Skeletal muscle satellite cell (primary cell): ENCODE data around the gene VPS11.

Source experiments
- H3K27me3 ChIP-seq: 2 replicates; pipeline ENCODE4 v1.7.0; 2013; ENCODE audit warnings: low read length; ENCODE audit not compliant: control insufficient read depth, insufficient read depth
- H3K36me3 ChIP-seq: 2 replicates; pipeline ENCODE4 v1.7.0; 2013; ENCODE audit warnings: mild to moderate bottlenecking, control low read depth, low read length; ENCODE audit not compliant: insufficient read depth
- H3K4me1 ChIP-seq: 2 replicates; pipeline ENCODE4 v1.7.0; 2013; ENCODE audit warnings: low read length; ENCODE audit not compliant: control insufficient read depth, insufficient read depth
- H3K4me2 ChIP-seq: 2 replicates; pipeline ENCODE4 v1.7.0; 2013; ENCODE audit warnings: mild to moderate bottlenecking, low read length
- H3K4me3 ChIP-seq: 2 replicates; pipeline ENCODE4 v1.7.0; 2013; ENCODE audit warnings: low read length
- H3K9ac ChIP-seq: 2 replicates; pipeline ENCODE4 v1.7.0; 2013; ENCODE audit warnings: mild to moderate bottlenecking, low read depth, low read length, moderate library complexity
- H3K9me3 ChIP-seq: replicated peaks from 2 replicates; pipeline ENCODE4 v1.7.0; 2013; ENCODE audit warnings: mild to moderate bottlenecking, control low read depth, low read length

Gene VPS11

DNA sequence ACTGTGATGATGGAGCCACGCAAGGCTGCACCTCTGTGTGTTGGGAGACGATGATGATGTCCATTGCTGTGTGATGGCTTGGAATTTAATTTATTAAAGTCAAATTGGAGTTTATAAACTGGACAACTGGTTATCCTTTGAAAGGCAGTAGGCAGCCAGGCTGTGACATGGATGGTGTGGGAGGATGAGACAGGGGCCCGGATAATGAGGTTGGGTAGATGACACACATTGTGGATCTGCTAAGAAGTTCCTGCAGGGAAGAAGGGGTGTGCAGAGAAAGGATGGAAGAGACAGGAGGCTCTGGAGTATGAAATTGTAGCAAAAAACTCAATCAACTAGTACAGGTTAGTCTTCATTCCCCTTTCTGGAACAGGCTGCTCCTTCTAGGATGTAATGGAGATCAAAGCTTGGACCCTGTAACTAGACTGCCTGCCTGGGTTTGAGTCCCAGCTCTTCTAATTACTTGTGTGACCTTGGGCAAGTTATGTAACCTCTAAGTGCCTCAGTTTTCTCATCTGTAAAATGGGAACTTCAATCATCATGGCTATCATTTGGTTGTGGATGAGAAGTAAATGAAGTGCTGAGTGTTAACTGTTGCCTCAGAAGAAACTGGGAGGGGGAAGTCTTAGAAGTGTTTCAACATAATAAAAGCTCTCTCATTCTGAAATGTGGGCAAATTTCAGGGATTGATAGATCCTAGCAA lies 49.5 kb downstream of the VPS11 start:
- Histone ChIP-seq H3K4me1 (peaks cover 10% of the 10 kb centered on the region), H3K4me3 (no peak overlapping the region), H3K36me3 (peaks cover 15% of the 10 kb centered on the region), H3K4me2 (no peak overlapping the region), H3K9me3 (no peaks in the 10 kb centered on the region), H3K27me3 (no peaks in the 10 kb centered on the region), H3K9ac (no peak overlapping the region)

DNA sequence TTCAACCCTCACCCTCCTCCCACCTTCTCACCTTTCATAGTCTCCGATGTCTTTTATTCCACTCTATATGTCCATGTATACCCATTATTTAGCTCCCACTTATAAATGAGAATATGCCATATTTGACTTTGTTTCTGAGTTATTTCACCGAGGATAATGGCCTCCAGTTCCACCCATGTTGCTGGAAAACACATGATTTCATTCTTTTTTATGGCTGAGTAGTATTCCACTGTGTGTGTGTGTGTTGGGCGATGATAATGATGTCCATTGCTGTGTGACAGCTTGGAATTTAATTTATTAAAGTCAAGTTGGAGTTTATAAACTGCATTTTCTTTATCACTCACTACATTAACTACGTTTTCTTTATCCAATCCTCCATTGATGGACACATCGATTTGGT lies 50.6 kb downstream of the VPS11 start:
- H3K9ac ChIP-seq: no peak overlapping the region
- peaks cover 16% of the 10 kb centered on the region for H3K4me1 ChIP-seq

DNA sequence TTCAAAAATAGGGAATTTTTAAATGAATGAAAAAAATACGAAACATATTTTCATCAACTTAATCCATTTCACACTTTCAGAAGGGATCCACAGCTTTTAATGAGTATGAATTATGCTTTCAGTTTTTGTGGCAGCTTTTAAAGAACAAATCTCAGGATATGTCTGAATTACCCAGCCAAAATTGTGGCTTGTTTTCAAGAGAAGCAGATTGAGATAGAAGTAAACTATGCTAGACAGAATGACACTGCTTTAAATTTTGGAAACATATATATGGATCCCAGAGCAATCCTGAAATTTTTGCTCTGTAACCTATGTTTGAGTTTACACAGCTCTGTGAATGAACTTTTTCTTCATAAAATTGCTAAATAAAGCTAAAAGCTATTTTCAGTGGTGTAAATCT lies 51.3 kb downstream of the VPS11 start:
- Histone ChIP-seq H3K36me3 (peaks cover 5% of the 10 kb centered on the region), H3K27me3 (no peaks in the 10 kb centered on the region), H3K9me3 (no peaks in the 10 kb centered on the region), H3K9ac (no peak overlapping the region), H3K4me3 (no peak overlapping the region), H3K4me1 (peaks cover 16% of the 10 kb centered on the region), H3K4me2 (no peak overlapping the region)

More for the DNA sequence above, 50.6 kb downstream of the VPS11 start:
- H3K4me2 ChIP-seq: no peak overlapping the region
- no peaks in the 10 kb centered on the region for H3K9me3 ChIP-seq
- H3K4me3 ChIP-seq: no peak overlapping the region
- H3K36me3 ChIP-seq: peaks cover 10% of the 10 kb centered on the region
- no peaks in the 10 kb centered on the region for H3K27me3 ChIP-seq

DNA sequence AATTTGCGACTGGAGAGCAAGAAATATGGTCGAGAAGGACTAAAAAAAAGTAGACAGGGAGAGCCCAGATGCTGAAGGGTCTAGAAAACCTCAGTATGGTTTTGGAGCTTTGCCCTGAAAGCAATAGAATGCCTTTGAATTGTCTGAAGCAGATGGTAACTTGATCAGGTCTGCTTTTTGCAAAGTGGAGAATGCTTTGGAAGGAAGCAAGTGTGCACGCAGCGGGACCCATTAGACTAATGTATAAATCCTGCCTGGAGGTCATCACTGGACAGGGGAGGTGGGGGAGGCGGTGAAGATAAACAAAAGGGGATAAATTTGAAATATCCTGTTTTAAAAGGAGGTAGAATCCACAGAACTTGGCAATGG lies 53.0 kb downstream of the VPS11 start:
- H3K36me3 ChIP-seq: peaks cover 6% of the 10 kb centered on the region
- H3K9ac ChIP-seq: peak overlapping the region; percentile 78
- no peaks in the 10 kb centered on the region for H3K9me3 ChIP-seq
- no peaks in the 10 kb centered on the region for H3K27me3 ChIP-seq
- peaks cover 16% of the 10 kb centered on the region for H3K4me1 ChIP-seq
- peak overlapping the region; percentile 89 for H3K4me2 ChIP-seq
- peak overlapping the region; percentile 74 for H3K4me3 ChIP-seq

DNA sequence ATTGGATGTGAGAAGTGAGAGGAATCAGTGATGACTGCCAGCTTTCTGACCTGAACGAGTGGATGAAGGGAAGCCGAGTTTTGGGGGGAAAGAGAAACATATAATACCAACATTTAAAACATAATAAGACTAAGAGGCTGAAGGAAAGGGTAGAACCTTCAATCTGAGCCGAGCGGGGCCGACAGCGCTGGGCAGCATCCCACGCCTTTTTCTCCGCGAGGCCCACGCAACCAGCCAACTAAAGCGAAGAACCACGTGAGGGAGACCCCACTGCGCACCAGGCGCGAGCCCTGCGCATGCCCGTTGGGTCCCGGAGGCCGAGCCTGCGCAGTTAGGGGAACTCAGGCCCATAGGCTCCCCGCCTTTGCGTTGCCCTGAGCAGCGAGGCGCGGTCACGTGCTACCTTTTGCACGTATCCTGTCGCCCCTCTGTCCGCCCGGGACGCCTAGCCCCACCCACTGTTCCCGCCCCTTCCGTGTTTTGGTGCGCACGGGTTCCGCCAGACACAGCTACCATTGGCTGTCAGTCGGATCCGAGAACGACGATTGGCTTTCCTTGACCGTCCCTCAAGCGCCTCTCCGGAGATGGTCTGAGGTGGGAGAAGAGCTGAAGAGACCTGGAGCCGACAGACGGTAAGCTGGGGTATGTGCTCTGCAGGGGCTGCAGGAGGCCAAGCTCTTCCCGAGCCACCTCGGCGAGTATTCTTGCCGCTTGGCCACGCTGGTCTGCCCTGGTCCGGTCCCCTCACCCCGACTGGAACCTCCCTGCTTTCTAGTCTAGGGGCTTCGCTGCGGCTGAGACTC lies 53.6 kb downstream of the VPS11 start, which contains the start of gene HINFP:
TSS of gene HINFP (plus strand) at position 573 of the 803 bp plus-strand sequence. CDS start 5,365 bp downstream, outside the sequence.
- Histone ChIP-seq H3K4me3 (peak within 1 kb of the TSS; percentile 94), H3K4me1 (peaks cover 16% of the 10 kb centered on the region), H3K4me2 (peak within 1 kb of the TSS; percentile 92), H3K27me3 (no peaks in the 10 kb centered on the region), H3K36me3 (peaks cover 6% of the 10 kb centered on the region), H3K9me3 (no peaks in the 10 kb centered on the region), H3K9ac (peak within 1 kb of the TSS; percentile 88)

DNA sequence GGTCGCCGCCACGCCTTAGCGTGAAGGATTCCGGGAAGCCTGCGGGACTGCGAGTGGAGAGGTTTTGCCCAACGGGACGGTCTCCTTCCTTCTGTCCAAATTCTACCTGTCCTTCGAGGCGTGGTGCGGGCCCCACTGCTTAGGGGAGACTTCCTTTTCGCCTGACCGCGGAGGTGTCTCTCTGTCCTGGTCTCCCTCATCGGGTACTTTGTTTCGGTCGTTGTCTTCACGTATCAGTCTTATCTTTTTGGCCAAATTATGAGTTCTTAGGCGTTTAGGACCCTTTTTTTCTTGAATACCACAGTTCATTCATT lies 54.1 kb downstream of the VPS11 start:
- Histone ChIP-seq H3K9me3 (no peaks in the 10 kb centered on the region), H3K4me3 (peak overlapping the region; percentile 94), H3K4me1 (peaks cover 16% of the 10 kb centered on the region), H3K27me3 (no peaks in the 10 kb centered on the region), H3K9ac (peak overlapping the region; percentile 88), H3K4me2 (peak overlapping the region; percentile 92), H3K36me3 (peaks cover 6% of the 10 kb centered on the region)

DNA sequence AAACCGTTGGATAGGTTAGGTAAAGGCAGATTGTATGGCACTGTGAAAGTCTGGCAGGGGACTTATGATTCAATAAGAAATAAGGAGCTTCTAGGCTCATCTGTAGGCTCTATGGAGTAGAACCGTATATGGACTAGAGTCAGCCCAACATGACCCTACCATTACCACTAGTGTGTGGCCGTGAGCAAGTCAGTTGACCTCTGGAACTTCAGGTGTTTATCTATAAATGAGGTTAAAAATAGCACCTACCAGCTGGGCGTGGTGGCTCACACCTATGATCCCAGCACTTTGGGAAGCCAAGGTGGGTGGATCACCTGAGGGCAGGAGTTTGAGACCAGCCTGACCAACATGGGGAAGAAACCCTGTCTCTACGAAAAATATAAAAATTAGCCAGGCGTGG lies 58.2 kb downstream of the VPS11 start:
- Histone ChIP-seq H3K9me3 (no peaks in the 10 kb centered on the region), H3K36me3 (peaks cover 14% of the 10 kb centered on the region)

DNA sequence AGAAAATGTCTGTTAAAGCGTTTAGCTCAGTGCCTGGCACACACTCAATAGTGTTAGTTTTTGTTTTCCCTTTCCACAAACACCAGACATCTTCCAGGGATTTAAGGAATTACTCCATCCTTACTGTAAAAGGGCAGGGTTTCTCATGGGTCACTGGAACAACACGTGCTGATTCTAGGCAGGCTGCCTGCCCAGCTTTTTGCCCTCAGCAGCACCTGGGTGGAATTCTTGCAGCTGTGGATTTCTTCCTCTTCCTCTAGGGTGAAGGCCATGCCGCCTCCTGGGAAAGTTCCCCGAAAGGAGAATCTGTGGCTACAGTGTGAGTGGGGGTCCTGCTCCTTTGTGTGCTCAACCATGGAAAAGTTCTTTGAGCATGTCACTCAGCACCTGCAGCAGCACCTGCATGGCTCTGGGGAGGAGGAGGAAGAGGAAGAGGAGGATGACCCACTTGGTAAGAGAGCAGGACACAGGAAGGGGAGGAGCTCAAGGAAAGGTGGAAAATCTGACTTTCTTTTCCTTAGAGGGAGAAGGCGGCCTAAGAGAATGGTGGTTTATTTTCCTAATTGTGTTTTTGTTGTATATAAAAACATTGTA lies 59.2 kb downstream of the VPS11 start:
- H3K36me3 ChIP-seq: peaks cover 22% of the 10 kb centered on the region

More for the DNA sequence above, 58.2 kb downstream of the VPS11 start:
- H3K4me2 ChIP-seq: no peak overlapping the region
- no peaks in the 10 kb centered on the region for H3K27me3 ChIP-seq
- no peak overlapping the region for H3K9ac ChIP-seq
- no peak overlapping the region for H3K4me3 ChIP-seq
- peaks cover 10% of the 10 kb centered on the region for H3K4me1 ChIP-seq

DNA sequence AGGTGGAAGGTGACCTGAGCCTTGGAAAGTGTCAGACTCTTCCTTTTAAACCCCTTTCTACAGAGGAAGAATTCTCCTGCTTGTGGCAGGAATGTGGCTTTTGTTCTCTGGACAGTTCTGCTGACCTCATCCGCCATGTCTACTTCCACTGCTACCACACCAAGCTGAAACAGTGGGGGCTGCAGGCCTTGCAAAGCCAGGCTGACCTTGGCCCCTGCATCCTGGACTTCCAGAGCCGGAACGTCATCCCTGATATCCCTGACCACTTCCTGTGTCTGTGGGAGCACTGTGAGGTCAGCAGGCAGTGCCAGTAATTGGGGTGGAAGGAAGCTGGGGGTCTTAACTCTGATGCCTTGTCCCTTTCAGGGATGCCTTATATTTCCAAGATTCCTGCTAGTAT lies 63.0 kb downstream of the VPS11 start:
- Histone ChIP-seq H3K4me1 (no peaks in the 10 kb centered on the region), H3K9ac (no peak overlapping the region), H3K36me3 (peaks cover 47% of the 10 kb centered on the region), H3K4me2 (no peak overlapping the region), H3K27me3 (no peaks in the 10 kb centered on the region), H3K4me3 (no peak overlapping the region), H3K9me3 (no peaks in the 10 kb centered on the region)

More for the DNA sequence above, 59.2 kb downstream of the VPS11 start:
- no peaks in the 10 kb centered on the region for H3K9me3 ChIP-seq
- no peaks in the 10 kb centered on the region for H3K27me3 ChIP-seq
- H3K4me2 ChIP-seq: no peak overlapping the region
- H3K9ac ChIP-seq: no peak overlapping the region
- H3K4me1 ChIP-seq: peaks cover 7% of the 10 kb centered on the region
- H3K4me3 ChIP-seq: no peak overlapping the region
